Measurements from ENCODE around the gene TM9SF3. TPM values are rescaled to one million over a fixed set of nuclear protein-coding genes. Genes with fewer than 3 reads are reported as not detected.
A peak's percentile ranks its signal among the peaks of the same experiment; 100 is the strongest.

Gene TM9SF3
- total and polyA plus RNA-seq, 2 experiments from 2014 or later = 141 to 186 TPM

GRCh38 chr10:96584035-96584434 is 2.8 kb downstream of the TM9SF3 start:
- TF ChIP-seq EZH2 (IDR thresholded peaks at IDR 0.05; ENCODE audit: borderline replicate concordance) (no peak), CTCF (IDR thresholded peaks at IDR 0.05; ENCODE audit: poor library complexity) (no peak), EZH2phosphoT487 (IDR thresholded peaks at IDR 0.05; ENCODE audit: low read depth, severe bottlenecking, unreplicated experiment) (no peak)
- peaks cover 77% of the 10 kb centered on the region for H3K79me2 ChIP-seq
- WGBS (ENCODE audit: low lambda C conversion rate, missing lambda C conversion rate) = 94% methylated on average over 1 of the region's 1 CpG
- H3K4me1 ChIP-seq (ENCODE audit: insufficient read depth) = peaks cover 40% of the 10 kb centered on the region
- no peak overlapping the region for H3K27ac ChIP-seq
- H3K4me2 ChIP-seq = peak overlapping the region; percentile 90
- H3K9me3 ChIP-seq (ENCODE audit: low read depth) = no peaks in the 10 kb centered on the region
- no peaks in the 10 kb centered on the region for H3K36me3 ChIP-seq (replicated peaks; ENCODE audit: insufficient read depth, low read depth)
- H3K9me2 ChIP-seq (replicated peaks; ENCODE audit: insufficient read depth) = no peaks in the 10 kb centered on the region
- no peak overlapping the region for H3K4me3 ChIP-seq
- no peak for DNase-seq (ENCODE audit: low spot score)
- H2AFZ ChIP-seq = no peak overlapping the region
- H4K20me1 ChIP-seq (ENCODE audit: insufficient read depth, poor library complexity, severe bottlenecking) = peaks cover 69% of the 10 kb centered on the region
- H3K27me3 ChIP-seq = no peaks in the 10 kb centered on the region

GRCh38 chr10:96579133-96579532 is 7.7 kb downstream of the TM9SF3 start:
- Histone ChIP-seq H2AFZ (no peak overlapping the region), H3K9me3 (ENCODE audit: low read depth) (no peaks in the 10 kb centered on the region), H3K9me2 (replicated peaks; ENCODE audit: insufficient read depth) (no peaks in the 10 kb centered on the region), H3K27me3 (no peaks in the 10 kb centered on the region), H3K27ac (peak overlapping the region; percentile 7), H3K4me2 (peak overlapping the region; percentile 35), H3K4me1 (ENCODE audit: insufficient read depth) (peaks cover 23% of the 10 kb centered on the region), H3K4me3 (no peak overlapping the region), H3K79me2 (peaks cover 98% of the 10 kb centered on the region), H3K36me3 (replicated peaks; ENCODE audit: insufficient read depth, low read depth) (no peaks in the 10 kb centered on the region), H4K20me1 (ENCODE audit: insufficient read depth, poor library complexity, severe bottlenecking) (peaks cover 96% of the 10 kb centered on the region)
- TF ChIP-seq EZH2phosphoT487 (IDR thresholded peaks at IDR 0.05; ENCODE audit: low read depth, severe bottlenecking, unreplicated experiment) = no peak
- TF ChIP-seq EZH2 (IDR thresholded peaks at IDR 0.05; ENCODE audit: borderline replicate concordance) = no peak
- TF ChIP-seq CTCF (IDR thresholded peaks at IDR 0.05; ENCODE audit: poor library complexity) = no peak
- WGBS (ENCODE audit: low lambda C conversion rate, missing lambda C conversion rate) = 83% methylated on average over 2 of the region's 2 CpGs
- DNase-seq (ENCODE audit: low spot score) = no peak

GRCh38 chr10:96578633-96579032 is 8.2 kb downstream of the TM9SF3 start:
- DNase-seq (ENCODE audit: low spot score) = no peak
- TF ChIP-seq CTCF (IDR thresholded peaks at IDR 0.05; ENCODE audit: poor library complexity) (no peak), EZH2phosphoT487 (IDR thresholded peaks at IDR 0.05; ENCODE audit: low read depth, severe bottlenecking, unreplicated experiment) (no peak)
- peaks cover 94% of the 10 kb centered on the region for H4K20me1 ChIP-seq (ENCODE audit: insufficient read depth, poor library complexity, severe bottlenecking)
- 88% methylated on average over 5 of the region's 5 CpGs for WGBS (ENCODE audit: low lambda C conversion rate, missing lambda C conversion rate)
- H2AFZ ChIP-seq = no peak overlapping the region
- peaks cover 22% of the 10 kb centered on the region for H3K4me1 ChIP-seq (ENCODE audit: insufficient read depth)
- H3K9me2 ChIP-seq (replicated peaks; ENCODE audit: insufficient read depth) = no peaks in the 10 kb centered on the region
- peaks cover 98% of the 10 kb centered on the region for H3K79me2 ChIP-seq
- H3K27ac ChIP-seq = peak overlapping the region; percentile 7
- no peak overlapping the region for H3K4me2 ChIP-seq
- H3K4me3 ChIP-seq = no peak overlapping the region
- H3K36me3 ChIP-seq (replicated peaks; ENCODE audit: insufficient read depth, low read depth) = no peaks in the 10 kb centered on the region
- no peaks in the 10 kb centered on the region for H3K9me3 ChIP-seq (ENCODE audit: low read depth)
- no peaks in the 10 kb centered on the region for H3K27me3 ChIP-seq

- Histone ChIP-seq H3K27me3 (no peaks in the 10 kb centered on the region), H4K20me1 (ENCODE audit: insufficient read depth, poor library complexity, severe bottlenecking) (peaks cover 94% of the 10 kb centered on the region), H2AFZ (no peak overlapping the region), H3K9me3 (ENCODE audit: low read depth) (no peaks in the 10 kb centered on the region), H3K27ac (peak overlapping the region; percentile 7), H3K4me3 (no peak overlapping the region), H3K36me3 (replicated peaks; ENCODE audit: insufficient read depth, low read depth) (no peaks in the 10 kb centered on the region), H3K79me2 (peaks cover 98% of the 10 kb centered on the region), H3K4me1 (ENCODE audit: insufficient read depth) (peaks cover 22% of the 10 kb centered on the region), H3K4me2 (no peak overlapping the region), H3K9me2 (replicated peaks; ENCODE audit: insufficient read depth) (no peaks in the 10 kb centered on the region)
- TF ChIP-seq EZH2phosphoT487 (IDR thresholded peaks at IDR 0.05; ENCODE audit: low read depth, severe bottlenecking, unreplicated experiment) (no peak), EZH2 (IDR thresholded peaks at IDR 0.05; ENCODE audit: borderline replicate concordance) (no peak)
- no peak for DNase-seq (ENCODE audit: low spot score)
- WGBS (ENCODE audit: low lambda C conversion rate, missing lambda C conversion rate) = 83% methylated on average over 4 of the region's 4 CpGs
Observed at GRCh38 chr10:96578022-96578421, 8.8 kb downstream of the TM9SF3 start.
